Measurements from ENCODE around the gene NRAP. TPM values are rescaled to one million over a fixed set of nuclear protein-coding genes. Genes with fewer than 3 reads are reported as not detected.

Gene NRAP
- total RNA-seq, 2 donors from 2014 or later: not detected

GRCh38 chr10:113648478-113648877 is 15.4 kb downstream of the NRAP start:
- ATAC-seq (ENCODE audit: insufficient number of reproducible peaks, low FRiP score, low read depth) (no peak), DNase-seq (ENCODE audit: low spot score) (no peak)
- Histone ChIP-seq H3K27me3 (replicated peaks; ENCODE audit: insufficient read depth) (no peaks in the 10 kb centered on the region), H3K36me3 (no peaks in the 10 kb centered on the region), H3K4me1 (ENCODE audit: control insufficient read depth in 1 of 2, low read depth in 2 of 2) (peaks cover 23 to 43% of the 10 kb centered on the region in 2 donors), H3K27ac (peak overlapping the region; percentile 22 to 82), H3K9me3 (no peaks in the 10 kb centered on the region), H3K4me3 (no peak overlapping the region)
- TF ChIP-seq, protein P1, sequence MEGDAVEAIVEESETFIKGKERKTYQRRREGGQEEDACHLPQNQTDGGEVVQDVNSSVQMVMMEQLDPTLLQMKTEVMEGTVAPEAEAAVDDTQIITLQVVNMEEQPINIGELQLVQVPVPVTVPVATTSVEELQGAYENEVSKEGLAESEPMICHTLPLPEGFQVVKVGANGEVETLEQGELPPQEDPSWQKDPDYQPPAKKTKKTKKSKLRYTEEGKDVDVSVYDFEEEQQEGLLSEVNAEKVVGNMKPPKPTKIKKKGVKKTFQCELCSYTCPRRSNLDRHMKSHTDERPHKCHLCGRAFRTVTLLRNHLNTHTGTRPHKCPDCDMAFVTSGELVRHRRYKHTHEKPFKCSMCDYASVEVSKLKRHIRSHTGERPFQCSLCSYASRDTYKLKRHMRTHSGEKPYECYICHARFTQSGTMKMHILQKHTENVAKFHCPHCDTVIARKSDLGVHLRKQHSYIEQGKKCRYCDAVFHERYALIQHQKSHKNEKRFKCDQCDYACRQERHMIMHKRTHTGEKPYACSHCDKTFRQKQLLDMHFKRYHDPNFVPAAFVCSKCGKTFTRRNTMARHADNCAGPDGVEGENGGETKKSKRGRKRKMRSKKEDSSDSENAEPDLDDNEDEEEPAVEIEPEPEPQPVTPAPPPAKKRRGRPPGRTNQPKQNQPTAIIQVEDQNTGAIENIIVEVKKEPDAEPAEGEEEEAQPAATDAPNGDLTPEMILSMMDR (IDR thresholded peaks at IDR 0.05): no peak

DNA sequence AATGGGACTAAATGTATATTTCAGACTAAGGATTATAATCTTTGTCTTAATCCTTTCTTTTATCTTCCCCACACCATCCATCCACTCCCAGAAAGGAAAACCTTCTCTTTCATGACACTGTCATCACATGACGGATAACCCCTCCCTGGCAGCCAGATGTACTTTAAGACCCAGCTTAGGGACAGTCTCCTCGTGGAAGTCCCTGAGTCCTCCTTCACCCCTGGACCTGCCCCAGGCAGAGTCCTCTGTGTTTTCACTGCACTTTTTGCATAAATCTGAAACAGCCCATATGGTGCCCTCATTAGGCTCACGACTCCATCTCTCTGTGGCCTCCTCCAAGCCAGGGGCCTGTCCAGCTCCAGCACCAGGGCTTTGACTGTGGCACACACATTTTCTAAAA is 16.0 kb downstream of the NRAP start:
- Histone ChIP-seq H3K9me3 (no peaks in the 10 kb centered on the region), H3K27ac (peak overlapping the region; percentile 63 to 82), H3K36me3 (no peaks in the 10 kb centered on the region), H3K27me3 (replicated peaks; ENCODE audit: insufficient read depth) (no peaks in the 10 kb centered on the region), H3K4me3 (no peak overlapping the region), H3K4me1 (ENCODE audit: control insufficient read depth in 1 of 2, low read depth in 2 of 2) (peaks cover 23 to 43% of the 10 kb centered on the region in 2 donors)
- TF ChIP-seq, protein P1 (IDR thresholded peaks at IDR 0.05): no peak
- DNase-seq (ENCODE audit: low spot score) (no peak), ATAC-seq (ENCODE audit: insufficient number of reproducible peaks, low FRiP score, low read depth) (no peak)

DNA sequence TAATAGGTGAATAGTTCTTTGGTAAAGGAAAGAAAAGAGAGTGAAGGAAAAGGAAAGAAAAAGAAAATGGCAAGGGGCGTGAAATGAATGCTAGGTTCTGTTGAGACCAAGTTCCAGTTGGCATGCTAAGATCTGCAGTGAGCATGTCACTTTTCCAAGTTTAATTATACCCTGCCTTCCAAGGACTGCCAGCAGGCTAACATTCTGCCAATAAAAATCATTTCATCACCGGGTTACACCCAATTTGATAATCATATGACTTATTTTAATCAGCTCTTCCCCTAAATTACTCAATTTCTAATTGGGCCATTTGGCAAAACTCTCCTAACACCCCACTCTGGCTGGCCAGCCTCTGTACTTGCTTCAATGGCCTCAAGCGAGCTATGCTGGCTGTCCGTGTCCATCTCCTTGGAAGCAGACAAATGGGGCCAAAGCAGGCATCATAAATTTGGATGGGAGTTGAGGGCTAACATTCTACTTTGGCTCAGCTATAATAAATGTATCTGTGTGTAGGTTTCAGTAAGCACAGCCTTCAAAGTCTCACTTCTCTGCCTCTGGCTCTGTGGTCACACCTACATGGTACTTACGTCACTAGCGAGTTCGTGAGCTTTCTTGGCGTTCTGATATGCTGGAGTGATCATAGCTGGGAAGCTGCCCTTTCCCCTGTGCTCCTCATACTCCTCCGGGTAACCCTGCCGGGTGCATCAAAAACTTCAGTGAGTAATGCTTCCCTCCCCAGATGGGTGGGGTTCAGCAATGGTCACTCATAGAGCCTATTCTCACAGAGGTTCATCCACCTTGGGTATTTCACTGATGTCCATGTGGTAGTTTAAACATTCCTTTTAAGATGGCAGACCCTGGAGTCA is 17.3 kb downstream of the NRAP start:
- H3K4me1 ChIP-seq (ENCODE audit: control insufficient read depth in 1 of 2, low read depth in 2 of 2): peaks cover 23 to 43% of the 10 kb centered on the region in 2 donors
- TF ChIP-seq, protein P1 (IDR thresholded peaks at IDR 0.05): no peak
- no peaks in the 10 kb centered on the region for H3K27me3 ChIP-seq (replicated peaks; ENCODE audit: insufficient read depth)
- H3K4me3 ChIP-seq: no peak overlapping the region
- DNase-seq (ENCODE audit: low spot score) (no peak), ATAC-seq (ENCODE audit: insufficient number of reproducible peaks, low FRiP score, low read depth) (no peak)
- peak overlapping the region; percentile 56 to 82 for H3K27ac ChIP-seq
- no peaks in the 10 kb centered on the region for H3K36me3 ChIP-seq
- H3K9me3 ChIP-seq: no peaks in the 10 kb centered on the region

DNA sequence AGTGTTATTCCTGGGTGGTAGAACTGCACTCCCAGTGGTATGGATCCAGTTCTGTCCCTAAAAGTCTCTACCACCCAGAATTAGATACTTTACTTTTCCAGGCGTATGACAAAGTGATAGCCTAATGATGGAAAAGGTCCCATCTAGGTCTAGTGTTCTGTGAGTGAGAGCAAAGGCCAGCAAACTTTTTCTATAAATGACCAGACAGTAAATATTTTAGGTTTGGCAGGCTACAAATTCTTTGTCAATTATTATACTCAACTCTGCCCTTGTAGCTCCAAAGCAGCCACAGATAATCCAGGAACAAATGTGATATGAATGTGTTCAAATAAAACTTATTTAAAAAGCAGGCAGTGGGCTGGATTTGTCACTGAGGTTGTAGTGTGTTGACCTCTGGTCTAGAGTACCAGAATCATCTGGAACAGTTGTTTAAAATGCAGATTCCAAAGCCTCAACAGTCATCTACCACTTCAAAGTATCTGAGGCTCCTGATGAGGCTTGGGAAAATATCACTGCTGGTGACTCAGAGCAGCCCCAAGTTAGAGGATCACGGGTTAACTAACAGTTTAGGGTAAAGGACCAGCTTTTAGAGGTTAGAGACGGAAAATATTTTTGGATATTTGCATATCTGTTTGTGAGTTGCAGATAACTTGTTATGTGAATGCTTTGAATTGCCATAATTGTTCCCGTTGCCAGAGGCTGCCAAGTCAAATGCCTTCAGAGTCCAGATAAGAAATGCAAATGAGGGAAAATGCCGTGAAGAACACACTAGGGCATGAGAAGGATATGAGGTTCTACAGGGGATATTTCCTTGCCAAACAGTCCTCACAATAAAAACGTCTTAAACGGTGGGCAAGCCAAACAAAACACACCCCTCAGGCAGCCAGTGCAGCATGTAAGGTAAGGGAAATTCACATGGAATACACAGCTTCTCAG is 19.4 kb downstream of the NRAP start:
- H3K9me3 ChIP-seq: no peaks in the 10 kb centered on the region
- H3K27me3 ChIP-seq (replicated peaks; ENCODE audit: insufficient read depth): no peaks in the 10 kb centered on the region
- DNase-seq (ENCODE audit: low spot score): no peak
- peak overlapping the region in 1 of 2 donors; percentile 82 for H3K27ac ChIP-seq
- ATAC-seq (ENCODE audit: insufficient number of reproducible peaks, low FRiP score, low read depth): no peak
- H3K36me3 ChIP-seq: no peaks in the 10 kb centered on the region
- H3K4me1 ChIP-seq (ENCODE audit: control insufficient read depth in 1 of 2, low read depth in 2 of 2): peaks cover 23 to 43% of the 10 kb centered on the region in 2 donors
- TF ChIP-seq, protein P1 (IDR thresholded peaks at IDR 0.05): no peak
- H3K4me3 ChIP-seq: no peak overlapping the region

GRCh38 chr10:113643183-113643582 is 20.7 kb downstream of the NRAP start:
- Histone ChIP-seq H3K27ac (no peak overlapping the region), H3K36me3 (no peaks in the 10 kb centered on the region), H3K9me3 (no peaks in the 10 kb centered on the region), H3K27me3 (replicated peaks; ENCODE audit: insufficient read depth) (no peaks in the 10 kb centered on the region), H3K4me3 (no peak overlapping the region), H3K4me1 (ENCODE audit: control insufficient read depth in 1 of 2, low read depth in 2 of 2) (peaks cover 23 to 38% of the 10 kb centered on the region in 2 donors)
- DNase-seq (ENCODE audit: low spot score) (no peak), ATAC-seq (ENCODE audit: insufficient number of reproducible peaks, low FRiP score, low read depth) (no peak)
- TF ChIP-seq, protein P1 (IDR thresholded peaks at IDR 0.05): no peak

All from thoracic aorta (tissue), 2 donors.